HCT116 (cell line): ENCODE measurements around the gene NTRK3. TPM values are rescaled to one million over a fixed set of nuclear protein-coding genes. Genes with fewer than 3 reads are reported as not detected.

ENCODE experiments used
- ATAC-seq: fragments of 200-7000 bp; cut with Tn5 transposase; 2 replicates; pipeline ENCODE4 v1.9.1; 2020; ENCODE audit warnings: mild to moderate bottlenecking, moderate library complexity
- BruUV-seq: library from RNA; stranded (reverse); fragments of 400-500 nt; replicated peaks from 2 replicates; lab custom pipeline; 2021; lab: Mats Ljungman, UMichigan
- CTCF ChIA-PET: fragments of 300-600 bp; sonication (Branson Sonifier 250); formaldehyde crosslinking; loops from one replicate; lab custom pipeline; 2021; ENCODE audit warnings: antibody characterized with exemption; lab: Charles Lee
- POLR2A ChIA-PET: fragments of 300-600, 350-600 bp; sonication (Branson Sonifier 250); formaldehyde crosslinking; loops from one replicate; lab custom pipeline; 2021; ENCODE audit warnings: antibody characterized with exemption; lab: Charles Lee
- RAD21 ChIA-PET, 2 experiments: fragments of 300-600 bp; sonication (Branson Sonifier 250); formaldehyde crosslinking; loops; one replicate each; lab custom pipeline; 2023; ENCODE audit warnings: low total read pairs in 2 of 2; ENCODE audit not compliant: uncharacterized antibody in 2 of 2, unreplicated experiment in 2 of 2, low non-redundant PET in 1 of 2; lab: Charles Lee
- DNase-seq: peaks from one replicate; pipeline ENCODE4 v3.0.0-alpha.2; 2010; ENCODE audit warnings: low read depth, low spot score
- H2AFZ ChIP-seq: fragments of 200-600 bp; shearing (Covaris generic), sonication (generic); 2 replicates; pipeline ENCODE4 v1.6.1; 2017; ENCODE audit warnings: low read depth, mixed run types, mixed read lengths, antibody characterized with exemption, low read length; ENCODE audit not compliant: poor library complexity, severe bottlenecking
- H3K27ac ChIP-seq: 2 replicates; pipeline ENCODE4 v1.5.1; 2012; ENCODE audit warnings: low read depth, low read length
- H3K27me3 ChIP-seq: fragments of 200-600 bp; sonication (generic); 2 replicates; pipeline ENCODE4 v1.6.1; 2016; ENCODE audit warnings: mixed run types, low read length, mixed read lengths; ENCODE audit not compliant: insufficient read depth
- H3K36me3 ChIP-seq, 2 experiments: fragments of 200-500 bp in 1 of 2; fragments of 200-600 bp in 1 of 2; sonication (Bioruptor generic) in 1 of 2; sonication (generic) in 1 of 2; 2 replicates each; pipeline versions ENCODE4 v1.5.1 to v1.6.1; 2014 to 2016; ENCODE audit warnings: low read length in 2 of 2, inconsistent platforms in 1 of 2, mixed read lengths in 1 of 2, mixed run types in 1 of 2; ENCODE audit not compliant: insufficient read depth in 2 of 2, control insufficient read depth in 1 of 2
- H3K4me1 ChIP-seq, 2 experiments: fragments of 200-600 bp in 1 of 2; sonication (generic) in 1 of 2; 2 replicates each; pipeline versions ENCODE4 v1.5.1 to v1.6.1; 2012 to 2017; ENCODE audit warnings: low read length in 2 of 2, inconsistent platforms in 1 of 2, mild to moderate bottlenecking in 1 of 2, mixed read lengths in 1 of 2, mixed run types in 1 of 2, moderate library complexity in 1 of 2; ENCODE audit not compliant: insufficient read depth in 2 of 2, control insufficient read depth in 1 of 2
- H3K4me2 ChIP-seq: fragments of 200-600 bp; sonication (generic); 2 replicates; pipeline ENCODE4 v1.6.1; 2017; ENCODE audit warnings: mixed run types, low read length, mixed read lengths
- H3K4me3 ChIP-seq, 2 experiments: fragments of 200-600 bp in 1 of 2; sonication (generic) in 1 of 2; replicated peaks in 1 of 2; 2 replicates each; pipeline ENCODE4 v1.5.1; 2011 to 2016; ENCODE audit warnings: low read length in 2 of 2, control low read depth in 1 of 2, low read depth in 1 of 2, mild to moderate bottlenecking in 1 of 2, mixed read lengths in 1 of 2, mixed run types in 1 of 2
- H3K79me2 ChIP-seq: fragments of 200-600 bp; sonication (generic); 2 replicates; pipeline ENCODE4 v1.6.1; 2017; ENCODE audit warnings: mild to moderate bottlenecking, mixed run types, low read length, moderate library complexity, mixed read lengths; ENCODE audit not compliant: insufficient read depth
- H3K9ac ChIP-seq: fragments of 200-600 bp; sonication (generic); 2 replicates; pipeline ENCODE4 v1.6.1; 2016; ENCODE audit warnings: low read length, mixed read lengths
- H3K9me2 ChIP-seq: fragments of 200-600 bp; sonication (generic), shearing (Covaris generic); 2 replicates; pipeline ENCODE4 v1.6.1; 2017; ENCODE audit warnings: mixed run types, mild to moderate bottlenecking, moderate library complexity; ENCODE audit not compliant: insufficient read depth
- H3K9me3 ChIP-seq, 2 experiments: fragments of 200-500 bp in 1 of 2; fragments of 200-600 bp in 1 of 2; sonication (Bioruptor generic) in 1 of 2; sonication (generic) in 1 of 2; 2 replicates each; pipeline ENCODE4 v1.6.1; 2014 to 2017; ENCODE audit warnings: low read length in 2 of 2, mixed read lengths in 2 of 2, inconsistent platforms in 1 of 2, low read depth in 1 of 2, mild to moderate bottlenecking in 1 of 2, mixed run types in 1 of 2, moderate library complexity in 1 of 2; ENCODE audit not compliant: control insufficient read depth in 1 of 2, insufficient read depth in 1 of 2
- H4K20me1 ChIP-seq: fragments of 200-600 bp; sonication (generic), shearing (Covaris generic); 2 replicates; pipeline ENCODE4 v1.6.1; 2017; ENCODE audit warnings: mixed run types, mild to moderate bottlenecking, moderate library complexity; ENCODE audit not compliant: insufficient read depth
- ATF3 ChIP-seq: IDR thresholded peaks from 2 replicates; pipeline ENCODE4 v1.6.1; 2012
- EGR1 ChIP-seq: IDR thresholded peaks from 2 replicates; pipeline ENCODE4 v1.6.1; 2012; ENCODE audit warnings: low read depth
- EZH2 ChIP-seq: fragments of 200-600 bp; sonication (generic); IDR thresholded peaks from 2 replicates; pipeline ENCODE4 v1.6.1; 2017; ENCODE audit warnings: antibody characterized with exemption, mixed run types
- FOSL1 ChIP-seq: IDR thresholded peaks from 2 replicates; pipeline ENCODE4 v1.6.1; 2012; ENCODE audit warnings: low read depth
- POLR2A ChIP-seq: IDR thresholded peaks from 2 replicates; pipeline ENCODE4 v1.7.0; 2011; ENCODE audit warnings: borderline replicate concordance; ENCODE audit not compliant: insufficient read depth, insufficient read length; ENCODE audit errors: extremely low read depth
- RAD21 ChIP-seq: IDR thresholded peaks from 2 replicates; pipeline ENCODE4 v1.6.1; 2012; ENCODE audit warnings: low read depth, mild to moderate bottlenecking
- ZFX ChIP-seq: fragments of 450-650 bp; IDR thresholded peaks from 2 replicates; pipeline ENCODE4 v1.6.1; 2017
- ZNF274 ChIP-seq: fragments of 200-500 bp; sonication (Bioruptor generic); IDR thresholded peaks from 2 replicates; pipeline ENCODE4 v1.6.1; 2014; ENCODE audit warnings: mild to moderate bottlenecking, low read depth, low read length, inconsistent platforms
- intact Hi-C: fragments of 100-400 bp; cut with micrococcal nuclease; formaldehyde crosslinking; loops from 2 replicates; pipeline ENCODE4 v1.10.0; 2022
- total RNA-seq: library from RNA; stranded (reverse); gene quantifications from one replicate; pipeline ENCODE4 v1.2.1, GENCODE V29; 2021; ENCODE audit not compliant: unreplicated experiment
- TF ChIP-seq, protein P1 (sequence below): IDR thresholded peaks from 2 replicates; pipeline ENCODE4 v1.6.1; 2011; ENCODE audit warnings: mild to moderate bottlenecking, low read length, moderate library complexity; ENCODE audit not compliant: insufficient replicate concordance; ENCODE audit errors: extremely low read depth

NTRK3 gene
- total RNA-seq, 1 experiment from 2014 or later: not detected

GRCh38 chr15:88299497-88299896, 43.0 kb upstream of the NTRK3 start (continued):
- TF ChIP-seq, protein P1, sequence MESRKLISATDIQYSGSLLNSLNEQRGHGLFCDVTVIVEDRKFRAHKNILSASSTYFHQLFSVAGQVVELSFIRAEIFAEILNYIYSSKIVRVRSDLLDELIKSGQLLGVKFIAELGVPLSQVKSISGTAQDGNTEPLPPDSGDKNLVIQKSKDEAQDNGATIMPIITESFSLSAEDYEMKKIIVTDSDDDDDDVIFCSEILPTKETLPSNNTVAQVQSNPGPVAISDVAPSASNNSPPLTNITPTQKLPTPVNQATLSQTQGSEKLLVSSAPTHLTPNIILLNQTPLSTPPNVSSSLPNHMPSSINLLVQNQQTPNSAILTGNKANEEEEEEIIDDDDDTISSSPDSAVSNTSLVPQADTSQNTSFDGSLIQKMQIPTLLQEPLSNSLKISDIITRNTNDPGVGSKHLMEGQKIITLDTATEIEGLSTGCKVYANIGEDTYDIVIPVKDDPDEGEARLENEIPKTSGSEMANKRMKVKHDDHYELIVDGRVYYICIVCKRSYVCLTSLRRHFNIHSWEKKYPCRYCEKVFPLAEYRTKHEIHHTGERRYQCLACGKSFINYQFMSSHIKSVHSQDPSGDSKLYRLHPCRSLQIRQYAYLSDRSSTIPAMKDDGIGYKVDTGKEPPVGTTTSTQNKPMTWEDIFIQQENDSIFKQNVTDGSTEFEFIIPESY: no peak
- TF ChIP-seq POLR2A (no peak), EGR1 (no peak), RAD21 (no peak), ZFX (no peak), FOSL1 (no peak), ATF3 (no peak)
- TF ChIP-seq, all 23 proteins: peak for 0

DNA sequence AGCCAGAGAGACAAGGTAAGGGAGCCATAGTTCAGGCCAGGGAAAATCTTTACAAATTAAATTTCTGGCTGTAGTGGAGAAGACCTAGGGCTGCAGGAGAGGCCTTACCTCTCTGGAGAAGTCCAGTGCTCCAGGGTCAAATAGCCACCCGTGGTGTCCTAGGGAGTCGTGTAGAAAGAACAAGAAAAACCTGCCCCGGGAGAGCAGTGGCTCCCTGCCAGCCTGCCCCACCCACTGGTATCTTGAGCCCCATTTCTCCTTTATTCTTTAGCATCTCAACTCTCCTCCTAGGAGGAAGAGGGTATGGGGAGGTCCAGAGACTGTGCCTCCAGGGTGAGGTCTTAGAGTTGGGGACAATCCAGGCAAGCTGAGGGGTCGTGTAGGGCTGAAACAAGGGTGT, 32.1 kb upstream of the NTRK3 start:
- POLR2A ChIA-PET: no interaction called here
- CTCF ChIA-PET: no interaction called here
- no TSS peak for BruUV-seq

More for the DNA sequence above, 32.1 kb upstream of the NTRK3 start:
- Histone ChIP-seq H3K27me3 (peaks cover 6% of the 10 kb centered on the region; the same call in 1 of the 2 replicates), H3K27ac (no peak overlapping the region), H3K9me2 (no peaks in the 10 kb centered on the region), H3K4me2 (no peak overlapping the region), H3K9me3 (no peaks in the 10 kb centered on the region), H2AFZ (no peak overlapping the region), H4K20me1 (no peaks in the 10 kb centered on the region), H3K79me2 (no peaks in the 10 kb centered on the region), H3K4me1 (no peaks in the 10 kb centered on the region), H3K36me3 (no peaks in the 10 kb centered on the region), H3K9ac (no peak overlapping the region), H3K4me3 (no peak overlapping the region)
- no peak for TF ChIP-seq ZNF274
- TF ChIP-seq EZH2: no peak
- no peak for TF ChIP-seq FOSL1
- RAD21 ChIA-PET: no interaction called here
- intact Hi-C loops: no loop called here
- ATAC-seq: no peak
- DNase-seq: no peak
